ENCODE measurements around the gene PRSS57.
"Not testable (repeated sequence)": the region's sequence is repeated elsewhere in the genome, so short reads cannot be mapped to it uniquely, and the experiment has no call there.

The PRSS57 gene

DNA sequence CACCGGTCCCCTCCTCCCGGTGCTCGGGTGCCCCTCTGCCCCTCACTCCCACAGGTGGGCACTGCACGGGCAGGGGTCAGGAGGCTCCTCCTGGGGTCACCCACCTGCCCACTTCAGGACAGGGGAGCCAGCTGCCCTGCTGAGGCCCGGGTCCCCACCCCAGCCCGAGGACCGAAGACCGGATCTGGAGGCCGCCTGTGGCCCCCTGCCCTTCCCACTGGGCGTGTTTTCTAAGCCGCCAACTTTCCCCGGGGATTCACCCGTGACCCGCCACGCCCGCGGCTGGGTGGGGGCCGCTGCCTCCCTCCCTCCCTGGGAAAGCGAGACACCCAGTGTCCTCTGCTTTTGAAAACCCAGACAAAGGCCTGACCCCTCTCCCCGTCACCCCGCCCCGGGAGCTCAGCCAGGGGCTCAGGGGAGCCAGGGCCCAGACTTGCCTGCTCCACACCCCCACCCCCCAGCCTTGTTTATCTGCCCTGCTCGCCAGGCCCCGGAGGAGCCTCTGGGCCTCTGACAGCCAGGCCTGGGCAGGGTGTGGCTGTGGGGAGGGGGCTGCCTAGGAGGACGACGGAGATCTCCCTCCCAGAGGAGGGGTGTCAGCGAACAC, 14.8 kb upstream of the PRSS57 start:
- no peak for DNase-seq (ENCODE audit: low spot score in 2 of 2)
- no peak overlapping the region for H3K27ac Mint-ChIP-seq
- no peak overlapping the region for H3K4me3 Mint-ChIP-seq
- H3K36me3 Mint-ChIP-seq, result no peaks in the 10 kb centered on the region
- no peaks in the 10 kb centered on the region for H3K9me3 Mint-ChIP-seq
- H3K4me1 Mint-ChIP-seq, result no peaks in the 10 kb centered on the region
- no peak for ATAC-seq

DNA sequence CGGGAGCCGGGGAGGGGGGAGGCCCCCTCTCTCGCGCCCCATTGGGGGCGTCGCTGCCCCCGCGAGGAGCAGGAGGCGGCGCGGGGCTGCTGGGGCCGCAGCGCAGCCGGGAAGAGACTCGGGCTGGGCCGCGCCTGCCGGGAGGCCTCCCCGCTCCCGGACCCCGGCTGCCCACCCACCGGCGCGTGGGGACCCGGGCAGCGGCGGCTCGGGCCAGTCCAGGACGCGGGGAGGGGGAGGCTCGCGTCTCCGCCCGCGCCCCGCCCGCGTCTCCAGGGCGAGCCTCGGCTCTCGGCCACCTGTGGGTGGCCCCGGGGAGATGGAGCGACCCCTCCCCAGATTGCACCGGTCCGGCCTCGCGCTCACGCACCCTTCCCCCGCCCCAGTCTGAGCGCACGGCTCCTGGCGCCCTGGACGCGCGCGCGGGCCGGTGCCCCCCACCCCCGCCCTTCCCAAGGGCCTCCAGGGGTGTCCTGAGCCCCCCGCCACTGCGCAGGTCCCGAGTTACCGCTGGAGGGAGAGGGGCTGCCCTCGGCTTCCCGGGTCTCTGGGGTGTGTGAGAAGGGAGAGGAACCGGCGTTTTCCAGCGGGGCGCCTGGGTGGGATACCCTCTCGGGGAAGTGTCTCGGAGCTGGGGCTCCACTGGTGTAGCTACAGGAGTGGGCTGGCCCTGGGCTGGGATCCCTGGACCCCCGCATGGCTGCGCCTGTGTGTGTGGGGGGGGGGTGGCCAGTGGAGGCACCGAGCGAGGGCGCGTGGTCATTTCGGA, 14.1 kb upstream of the PRSS57 start:
- Mint-ChIP-seq H3K9me3 (no peaks in the 10 kb centered on the region), H3K27ac (no peak overlapping the region), H3K36me3 (no peaks in the 10 kb centered on the region), H3K4me1 (no peaks in the 10 kb centered on the region), H3K4me3 (no peak overlapping the region)
- ATAC-seq (no peak), DNase-seq (ENCODE audit: low spot score in 2 of 2) (no peak)

DNA sequence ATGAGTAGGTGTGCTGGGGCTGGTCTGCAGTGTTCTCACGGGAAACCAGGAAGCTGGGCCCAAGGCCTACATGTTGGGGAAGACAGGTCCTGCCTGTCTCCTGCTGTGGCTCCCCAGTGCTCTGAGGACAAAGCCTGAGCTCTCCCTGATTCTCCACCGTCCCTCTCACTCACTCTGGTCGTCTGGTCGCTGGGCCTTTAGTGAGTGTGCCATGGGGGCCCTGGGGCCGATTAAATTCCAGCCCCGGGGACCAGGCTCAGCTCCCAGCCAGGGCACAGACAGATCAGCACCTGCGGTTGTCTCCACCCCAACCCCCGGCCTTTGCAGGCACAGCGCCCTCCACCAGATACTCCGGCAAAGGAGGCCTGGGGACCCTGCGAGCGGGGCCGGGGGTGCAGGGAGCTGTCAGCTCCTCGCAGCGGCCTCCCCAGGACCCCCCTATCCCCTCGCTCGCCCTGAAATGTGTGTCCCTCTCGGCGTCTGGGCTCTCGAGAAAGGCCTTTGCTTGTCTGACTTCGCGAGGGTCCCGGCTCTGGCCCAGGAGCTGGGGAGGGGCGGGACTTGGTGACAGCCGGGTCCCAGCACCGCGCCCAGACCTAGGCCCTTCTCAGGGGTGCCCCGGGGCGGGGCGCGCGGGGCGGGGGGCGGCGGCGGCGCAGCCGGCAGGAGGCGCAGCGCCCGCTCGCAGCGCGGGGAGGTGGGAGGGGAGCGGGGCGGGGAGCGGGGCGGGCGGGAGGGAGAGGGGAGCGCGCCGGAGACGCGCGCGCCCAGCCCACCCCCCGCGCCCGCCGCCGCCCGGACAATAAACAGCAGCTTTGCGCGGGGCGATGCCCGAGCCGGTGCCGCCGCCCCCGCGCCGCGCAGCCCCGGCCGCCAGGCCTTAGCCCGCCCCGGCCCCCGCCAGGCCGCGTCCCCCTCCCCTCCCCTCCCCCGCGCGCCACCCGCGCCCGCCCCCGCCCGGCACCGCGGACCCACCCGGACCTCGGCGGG, 13.2 kb upstream of the PRSS57 start, which contains the start of gene PALM:
Gene PALM (plus strand): TSS at position 782 of the 990 bp plus-strand sequence. CDS start 212 bp downstream, outside the sequence.
- no peak within 1 kb of the TSS for H3K4me3 Mint-ChIP-seq
- H3K36me3 Mint-ChIP-seq, result no peaks in the 10 kb centered on the region
- ATAC-seq (no peak), DNase-seq (ENCODE audit: low spot score in 2 of 2) (no peak)
- H3K27ac Mint-ChIP-seq, result no peak within 1 kb of the TSS
- peaks cover 3% of the 10 kb centered on the region for H3K4me1 Mint-ChIP-seq
- H3K9me3 Mint-ChIP-seq, result no peaks in the 10 kb centered on the region

DNA sequence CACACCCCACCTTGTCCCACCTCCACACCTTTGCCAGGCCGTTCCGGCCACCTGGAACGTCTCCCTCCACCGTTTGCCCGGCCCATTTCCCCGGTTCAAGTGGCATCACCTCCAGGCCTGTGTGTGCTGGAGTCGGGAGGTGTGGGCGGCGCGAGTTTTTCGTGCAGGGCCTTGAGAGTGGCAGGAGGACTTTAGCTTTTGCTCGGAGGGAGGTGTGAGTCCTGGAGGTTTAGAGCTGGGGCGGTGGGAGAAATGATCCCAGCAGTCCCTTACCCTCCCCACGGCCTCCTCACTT, 9.1 kb upstream of the PRSS57 start:
- Mint-ChIP-seq H3K4me1 (peaks cover 8% of the 10 kb centered on the region), H3K4me3 (no peak overlapping the region), H3K36me3 (no peaks in the 10 kb centered on the region), H3K9me3 (no peaks in the 10 kb centered on the region), H3K27ac (no peak overlapping the region)
- DNase-seq (ENCODE audit: low spot score in 2 of 2) (no peak), ATAC-seq (no peak)

DNA sequence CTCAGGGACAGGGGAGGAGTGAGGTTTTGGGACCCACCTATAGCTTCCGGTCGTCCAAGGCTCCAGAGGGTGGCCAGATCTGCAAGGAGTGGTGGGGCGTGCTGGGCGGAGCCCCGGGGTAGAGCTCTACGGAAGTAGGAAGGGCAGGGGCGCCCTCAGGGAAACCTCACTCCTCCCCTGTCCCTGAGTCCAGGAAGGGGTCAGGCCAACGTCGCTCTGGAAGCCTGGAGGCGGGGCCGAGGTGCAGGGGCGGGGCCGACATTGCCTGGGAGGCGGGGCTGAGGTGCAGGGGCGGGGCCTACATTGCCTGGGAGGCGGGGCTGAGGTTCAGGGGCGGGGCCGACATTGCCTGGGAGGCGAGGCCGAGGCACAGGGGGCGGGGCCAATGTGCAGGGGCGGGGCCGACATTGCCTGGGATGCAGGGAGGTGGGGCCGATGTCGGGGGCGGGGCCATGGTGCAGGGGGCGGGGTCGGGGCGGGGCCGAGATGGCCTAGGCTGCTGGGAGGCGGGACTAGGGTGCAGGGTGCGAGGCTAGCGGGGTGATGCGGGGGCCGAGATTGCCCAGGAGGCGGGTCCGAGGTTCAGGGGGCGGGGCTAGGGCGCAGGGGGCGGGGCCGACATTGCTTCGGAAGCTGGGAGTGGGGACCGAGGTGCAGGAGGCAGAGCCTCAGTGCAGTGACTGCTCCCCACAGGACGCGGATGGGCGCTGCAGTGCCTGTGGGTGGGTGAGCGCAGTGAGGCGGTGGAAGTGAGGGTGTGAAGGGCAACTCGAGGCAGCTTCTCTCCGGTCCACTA, 8.6 kb upstream of the PRSS57 start:
- H3K36me3 Mint-ChIP-seq, result no peaks in the 10 kb centered on the region
- ATAC-seq (peak; percentile 72), DNase-seq (ENCODE audit: low spot score in 2 of 2) (peak; percentile 59 to 77)
- peak overlapping the region; percentile 34 for H3K4me3 Mint-ChIP-seq
- H3K4me1 Mint-ChIP-seq, result peaks cover 8% of the 10 kb centered on the region
- H3K27ac Mint-ChIP-seq, result no peak overlapping the region
- no peaks in the 10 kb centered on the region for H3K9me3 Mint-ChIP-seq

DNA sequence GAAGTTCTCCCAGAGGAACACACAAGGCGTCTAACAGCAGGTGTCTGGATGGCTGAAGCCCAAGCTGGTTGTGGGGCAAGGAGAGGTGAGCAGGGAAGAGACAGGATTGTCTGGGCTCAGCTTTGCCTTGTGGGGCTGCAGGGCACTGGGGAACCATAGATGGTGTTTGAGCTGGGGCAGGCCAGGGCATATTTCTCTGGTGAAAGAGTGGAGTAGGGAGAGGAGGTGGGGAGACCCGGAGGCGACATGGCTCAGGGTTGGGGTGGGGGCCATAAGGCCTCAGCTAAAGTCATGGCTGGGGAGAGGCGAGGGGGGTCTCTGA, 8.0 kb upstream of the PRSS57 start:
- ATAC-seq (no peak), DNase-seq (ENCODE audit: low spot score in 2 of 2) (no peak)

DNA sequence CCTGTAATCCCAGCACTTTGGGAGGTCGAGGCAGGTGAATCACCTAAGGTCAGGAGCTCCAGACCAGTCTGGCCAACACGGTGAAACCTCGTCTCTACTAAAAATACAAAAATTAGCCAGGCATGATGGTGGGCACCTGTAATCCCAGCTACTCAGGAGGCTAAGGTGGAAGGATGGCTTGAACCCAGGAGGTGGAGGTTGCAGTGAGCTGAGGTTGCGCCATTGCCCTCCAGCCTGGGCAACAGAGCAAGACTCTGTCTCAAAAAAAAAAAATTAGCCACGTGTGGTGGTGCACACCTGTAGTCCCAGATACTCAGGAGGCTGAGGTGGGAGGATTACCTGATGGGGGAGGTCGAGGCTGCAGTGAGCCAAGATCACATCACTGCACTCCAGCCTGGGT, 7.6 kb upstream of the PRSS57 start:
- not testable (repeated sequence) for H3K4me1 Mint-ChIP-seq; DNase-seq (ENCODE audit: low spot score in 2 of 2); H3K9me3 Mint-ChIP-seq; ATAC-seq; H3K27ac Mint-ChIP-seq; H3K36me3 Mint-ChIP-seq
- peak overlapping the region; percentile 34 for H3K4me3 Mint-ChIP-seq

More for the DNA sequence above, 8.0 kb upstream of the PRSS57 start:
- H3K36me3 Mint-ChIP-seq, result no peaks in the 10 kb centered on the region
- no peak overlapping the region for H3K27ac Mint-ChIP-seq
- H3K9me3 Mint-ChIP-seq, result no peaks in the 10 kb centered on the region
- peaks cover 8% of the 10 kb centered on the region for H3K4me1 Mint-ChIP-seq
- H3K4me3 Mint-ChIP-seq, result peak overlapping the region; percentile 34

DNA sequence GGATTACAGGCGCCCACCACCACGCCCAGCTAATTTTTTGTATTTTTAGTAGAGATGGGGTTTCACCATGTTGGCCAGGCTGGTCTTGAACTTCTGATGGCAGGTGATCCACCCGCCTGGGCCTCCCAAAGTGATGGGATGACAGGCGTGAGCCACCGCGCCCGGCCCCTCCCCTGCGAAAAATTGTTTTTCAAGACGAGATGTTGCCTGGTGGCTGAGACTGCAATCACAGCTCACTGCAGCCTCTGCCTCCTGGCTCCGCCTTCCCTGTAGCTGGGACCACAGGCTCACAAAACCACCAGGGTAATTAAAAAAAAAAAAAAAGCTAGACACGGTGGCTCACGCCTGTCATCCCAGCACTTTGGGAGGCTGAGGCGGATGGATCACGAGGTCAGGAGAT, 4.6 kb upstream of the PRSS57 start:
- not testable (repeated sequence) for H3K4me3 Mint-ChIP-seq; H3K4me1 Mint-ChIP-seq; ATAC-seq; H3K27ac Mint-ChIP-seq; H3K36me3 Mint-ChIP-seq; DNase-seq (ENCODE audit: low spot score in 2 of 2); H3K9me3 Mint-ChIP-seq

DNA sequence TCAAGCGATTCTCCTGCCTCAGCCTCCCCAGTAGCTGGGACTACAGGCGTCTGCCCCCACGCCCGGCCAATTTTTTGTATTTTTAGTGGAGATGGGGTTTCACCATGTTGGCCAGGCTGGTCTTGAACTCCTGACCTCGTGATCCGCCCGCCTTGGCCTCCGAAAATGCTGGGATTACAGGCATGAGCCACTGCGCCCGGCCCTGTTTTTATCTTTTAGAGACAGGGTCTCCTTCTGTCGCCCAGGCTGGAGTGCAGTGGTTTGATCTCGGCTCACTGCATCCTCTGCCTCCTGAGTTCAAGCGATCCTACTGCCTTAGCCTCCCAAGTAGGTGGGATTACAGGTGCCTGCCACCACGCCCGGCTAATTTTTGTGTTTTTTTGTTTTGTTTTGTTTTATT, 3.3 kb upstream of the PRSS57 start:
- not testable (repeated sequence) for H3K4me1 Mint-ChIP-seq; H3K4me3 Mint-ChIP-seq; H3K36me3 Mint-ChIP-seq; H3K27ac Mint-ChIP-seq; ATAC-seq; H3K9me3 Mint-ChIP-seq; DNase-seq (ENCODE audit: low spot score in 2 of 2)

DNA sequence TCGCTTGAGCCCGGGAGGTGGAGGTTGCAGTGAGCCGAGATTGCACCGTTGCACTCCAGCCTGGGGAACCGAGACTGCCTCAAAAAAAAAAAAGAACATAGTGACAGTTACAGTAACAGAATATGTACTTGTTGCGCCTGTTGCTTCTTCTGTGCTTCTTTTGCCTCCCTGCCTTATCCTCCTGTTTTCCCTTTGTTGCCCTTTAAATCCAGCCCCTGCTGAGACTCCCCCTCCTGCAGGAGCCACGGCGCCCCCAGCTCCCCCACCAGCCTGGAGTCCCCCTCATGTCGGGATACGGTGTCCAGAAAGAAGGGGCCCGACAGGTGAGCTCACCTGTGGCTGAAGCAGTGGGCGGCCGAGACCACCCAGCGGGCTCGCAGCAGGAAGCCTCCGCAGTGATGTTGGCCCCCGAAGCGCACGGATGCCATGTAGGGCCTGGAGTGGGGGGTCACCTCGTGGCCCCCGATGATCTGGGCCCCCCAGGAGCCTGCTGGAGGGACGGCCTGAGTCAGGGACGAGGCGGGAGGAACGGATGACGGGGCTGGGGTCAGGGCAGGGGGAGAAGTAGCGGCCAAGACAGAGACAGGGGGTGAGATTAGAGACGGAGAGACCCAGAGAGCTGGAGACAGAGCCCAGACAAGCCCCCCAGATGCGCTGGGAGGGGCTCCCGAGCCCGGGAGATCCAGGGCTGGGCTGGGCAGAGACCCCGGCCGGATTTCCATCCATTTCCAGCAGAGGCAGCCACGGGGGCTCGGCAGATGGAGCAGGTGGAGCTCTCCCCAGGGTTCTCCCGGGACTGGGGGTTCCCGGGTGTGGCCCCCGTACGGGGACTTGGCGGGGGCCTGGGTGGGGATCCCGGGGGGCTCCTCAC, 536 bp downstream of the PRSS57 start:
- H3K4me1 Mint-ChIP-seq, result no peaks in the 10 kb centered on the region
- no peak overlapping the region for H3K27ac Mint-ChIP-seq
- no peak overlapping the region for H3K4me3 Mint-ChIP-seq
- H3K9me3 Mint-ChIP-seq, result no peaks in the 10 kb centered on the region
- H3K36me3 Mint-ChIP-seq, result no peaks in the 10 kb centered on the region
- DNase-seq (ENCODE audit: low spot score in 2 of 2), result no peak
- peak; percentile 45 for ATAC-seq

DNA sequence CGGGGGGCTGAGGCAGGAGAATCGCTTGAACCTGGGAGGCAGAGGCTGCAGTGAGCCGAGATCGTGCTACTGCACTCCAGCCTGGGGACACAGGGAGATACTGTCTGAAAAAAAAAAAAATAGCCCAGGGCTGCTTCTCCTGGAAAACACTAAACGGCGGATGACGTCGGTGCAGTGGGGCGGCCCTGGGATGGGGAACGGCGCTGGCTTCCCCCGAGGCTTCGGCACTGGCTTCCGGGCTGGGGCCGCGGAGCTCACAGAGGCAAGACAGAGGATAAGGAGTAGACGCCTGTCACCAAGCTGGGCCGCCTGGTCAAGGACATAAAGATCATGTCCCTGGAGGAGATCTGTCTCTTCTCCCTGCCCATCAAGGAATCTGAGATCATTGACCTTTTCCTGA, 5.0 kb downstream of the PRSS57 start:
- H3K9me3 Mint-ChIP-seq, result no peaks in the 10 kb centered on the region
- ATAC-seq, result no peak
- H3K36me3 Mint-ChIP-seq, result no peaks in the 10 kb centered on the region
- H3K4me1 Mint-ChIP-seq, result no peaks in the 10 kb centered on the region
- H3K27ac Mint-ChIP-seq, result no peak overlapping the region
- DNase-seq (ENCODE audit: low spot score in 2 of 2), result no peak
- H3K4me3 Mint-ChIP-seq, result no peak overlapping the region

DNA sequence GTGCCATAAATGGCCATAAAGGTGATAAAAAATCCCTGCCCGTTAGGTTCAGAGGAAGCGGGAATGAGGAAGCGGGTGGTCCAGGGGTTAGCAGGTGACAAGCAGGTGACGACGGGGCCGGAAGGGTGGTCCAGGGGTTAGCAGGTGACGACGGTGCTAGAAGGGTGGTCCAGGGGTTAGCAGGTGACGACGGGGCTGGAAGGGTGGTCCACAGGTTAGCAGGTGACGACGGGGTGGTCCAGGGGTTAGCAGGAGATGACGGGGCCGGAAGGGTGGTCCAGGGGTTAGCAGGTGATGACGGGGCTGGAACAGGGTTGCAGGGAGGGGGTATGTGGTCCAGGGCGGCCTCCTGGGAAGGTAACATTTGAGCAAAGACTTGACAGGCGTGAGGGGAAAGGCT, 6.3 kb downstream of the PRSS57 start:
- no peak for ATAC-seq

DNA sequence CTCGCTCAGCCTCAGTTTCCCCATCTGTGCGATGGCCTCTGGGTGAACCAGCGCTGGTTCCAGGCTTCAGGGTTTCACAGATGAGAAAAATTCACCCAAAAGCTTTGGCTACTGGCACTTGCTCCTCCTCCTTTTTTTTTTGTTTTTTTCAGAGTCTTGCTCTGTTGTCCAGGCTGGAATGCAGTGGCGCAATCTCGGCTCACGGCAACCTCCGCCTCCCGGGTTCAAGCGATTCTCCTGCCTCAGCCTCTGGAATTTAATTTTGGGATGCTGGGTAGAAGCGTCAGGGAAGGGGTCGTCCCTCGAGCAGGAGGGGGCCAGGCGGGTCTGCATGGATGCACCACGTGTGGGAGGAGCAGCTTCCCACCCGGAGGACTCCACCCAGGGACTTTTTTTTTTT, 7.0 kb downstream of the PRSS57 start:
- Mint-ChIP-seq H3K36me3 (no peaks in the 10 kb centered on the region), H3K27ac (no peak overlapping the region), H3K9me3 (no peaks in the 10 kb centered on the region), H3K4me1 (no peaks in the 10 kb centered on the region), H3K4me3 (no peak overlapping the region)
- no peak for ATAC-seq
- no peak for DNase-seq (ENCODE audit: low spot score in 2 of 2)

More for the DNA sequence above, 6.3 kb downstream of the PRSS57 start:
- no peaks in the 10 kb centered on the region for H3K9me3 Mint-ChIP-seq
- no peak overlapping the region for H3K27ac Mint-ChIP-seq
- H3K36me3 Mint-ChIP-seq, result no peaks in the 10 kb centered on the region
- H3K4me3 Mint-ChIP-seq, result no peak overlapping the region
- DNase-seq (ENCODE audit: low spot score in 2 of 2), result no peak
- H3K4me1 Mint-ChIP-seq, result no peaks in the 10 kb centered on the region

DNA sequence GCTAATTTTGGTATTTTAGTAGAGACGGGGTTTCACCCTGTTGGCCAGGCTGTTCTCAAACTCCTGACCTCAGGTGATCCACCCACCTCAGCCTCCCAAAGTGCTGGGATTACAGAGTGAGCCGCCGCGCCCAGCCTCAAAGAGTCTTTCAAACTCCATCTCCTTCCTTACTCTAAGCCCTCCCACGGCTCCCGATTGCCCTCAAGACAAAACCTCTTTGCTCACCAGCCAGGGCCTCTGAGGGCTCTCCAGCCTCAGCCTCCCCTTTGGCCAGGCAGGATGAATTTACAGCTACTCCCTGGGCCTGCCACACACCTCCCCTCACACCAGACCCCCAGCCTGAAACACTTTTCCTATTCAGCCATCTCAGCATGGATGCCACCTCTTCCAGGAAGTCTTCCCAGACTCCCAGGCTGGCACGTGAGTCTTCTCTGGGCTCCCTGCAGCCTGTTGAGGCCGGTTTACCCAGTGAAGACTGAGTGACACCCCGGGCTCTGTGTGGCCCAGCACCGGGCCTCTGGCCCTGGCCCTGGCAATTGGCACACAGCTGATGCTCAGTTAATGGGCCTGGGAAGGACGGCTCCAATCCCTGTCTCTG, 7.6 kb downstream of the PRSS57 start:
- DNase-seq (ENCODE audit: low spot score in 2 of 2) (no peak), ATAC-seq (no peak)
- H3K4me1 Mint-ChIP-seq, result no peaks in the 10 kb centered on the region
- H3K4me3 Mint-ChIP-seq, result no peak overlapping the region
- H3K27ac Mint-ChIP-seq, result no peak overlapping the region
- H3K36me3 Mint-ChIP-seq, result no peaks in the 10 kb centered on the region
- no peaks in the 10 kb centered on the region for H3K9me3 Mint-ChIP-seq
